Limb (tissue), 2 donors: Measurements from ENCODE around the gene ACAD10.
"Not testable (repeated sequence)": the region's sequence is repeated elsewhere in the genome, so short reads cannot be mapped to it uniquely, and the experiment has no call there.

ENCODE experiments used
- DNase-seq, 2 donors: peaks; one replicate each; pipeline ENCODE4 v3.0.0-alpha.2; 2016; ENCODE audit errors: extremely low spot score in 2 of 2

ACAD10 gene

GRCh38 chr12:111687255-111687654 is 1.4 kb downstream of the ACAD10 start:
- no peak for DNase-seq

- DNase-seq: no peak
Observed at GRCh38 chr12:111687952-111688351, 2.1 kb downstream of the ACAD10 start.

GRCh38 chr12:111691262-111691661 is 5.4 kb downstream of the ACAD10 start:
- DNase-seq: no peak

- no peak for DNase-seq
Observed at GRCh38 chr12:111692575-111693210, 6.8 kb downstream of the ACAD10 start.

GRCh38 chr12:111693818-111694217 is 8.0 kb downstream of the ACAD10 start:
- DNase-seq: no peak

GRCh38 chr12:111699962-111700361 is 14.1 kb downstream of the ACAD10 start:
- no peak for DNase-seq

- no peak for DNase-seq
Observed at GRCh38 chr12:111705672-111706071, 19.8 kb downstream of the ACAD10 start.

GRCh38 chr12:111706145-111706544 is 20.3 kb downstream of the ACAD10 start:
- no peak for DNase-seq

- DNase-seq: no peak
Observed at GRCh38 chr12:111715279-111715678, 29.4 kb downstream of the ACAD10 start.

GRCh38 chr12:111719316-111719715 is 33.5 kb downstream of the ACAD10 start:
- DNase-seq: not testable (repeated sequence)

- DNase-seq: no peak
Observed at GRCh38 chr12:111720457-111720856, 34.6 kb downstream of the ACAD10 start.

GRCh38 chr12:111723646-111724360 is 38.0 kb downstream of the ACAD10 start:
- DNase-seq: not testable (repeated sequence)

GRCh38 chr12:111728795-111729194 is 42.9 kb downstream of the ACAD10 start:
- DNase-seq: no peak

GRCh38 chr12:111730420-111730819 is 44.6 kb downstream of the ACAD10 start:
- DNase-seq: no peak

- DNase-seq: no peak
Observed at GRCh38 chr12:111732786-111733185, 46.9 kb downstream of the ACAD10 start.

- no peak for DNase-seq
Observed at GRCh38 chr12:111733340-111733915, 47.6 kb downstream of the ACAD10 start.

- not testable (repeated sequence) for DNase-seq
Observed at GRCh38 chr12:111739524-111739923, 53.7 kb downstream of the ACAD10 start.

- no peak for DNase-seq
Observed at GRCh38 chr12:111741235-111741812, 55.5 kb downstream of the ACAD10 start.

GRCh38 chr12:111745211-111745610 is 59.4 kb downstream of the ACAD10 start:
- no peak for DNase-seq

GRCh38 chr12:111747333-111747732 is 61.5 kb downstream of the ACAD10 start:
- DNase-seq: no peak

- peak in 1 of 2 donors; percentile 33 for DNase-seq
Observed at GRCh38 chr12:111748151-111748672, 62.4 kb downstream of the ACAD10 start.

GRCh38 chr12:111748867-111749266 is 63.0 kb downstream of the ACAD10 start:
- no peak for DNase-seq
